Ishikawa (cell line): ENCODE data around the gene AQP11.

Experiments used
- CREB1 ChIP-seq: IDR thresholded peaks from 2 replicates; pipeline ENCODE4 v1.6.1; 2012; ENCODE audit warnings: low read depth
- EP300 ChIP-seq: IDR thresholded peaks from 2 replicates; pipeline ENCODE4 v1.6.1; 2012; ENCODE audit warnings: borderline replicate concordance
- MAX ChIP-seq: IDR thresholded peaks from 2 replicates; pipeline ENCODE4 v1.6.1; 2012
- REST ChIP-seq: IDR thresholded peaks from 2 replicates; pipeline ENCODE4 v1.6.1; 2012; ENCODE audit warnings: low read depth, mild to moderate bottlenecking
- TEAD4 ChIP-seq: IDR thresholded peaks from 2 replicates; pipeline ENCODE4 v1.6.1; 2012
- YY1 ChIP-seq: IDR thresholded peaks from 2 replicates; pipeline ENCODE4 v1.6.1; 2012; ENCODE audit warnings: low read depth

- TF ChIP-seq REST = no peak
- no peak for TF ChIP-seq MAX
- no peak for TF ChIP-seq EP300
- TF ChIP-seq TEAD4 = no peak
- TF ChIP-seq YY1 = no peak
- no peak for TF ChIP-seq CREB1
These were observed 41.7 kb upstream of the AQP11 start for GRCh38 chr11:77547863-77548551.
